Dendritic cell treated with granulocyte-macrophage colony-stimulating factor and Interleukin-4, amounts not matched to agents 40 ng/mL and 50 ng/mL, for 4 days (primary cell): ENCODE measurements around the gene IQCK.

Source experiments
- H3K27ac Mint-ChIP-seq: one replicate; pipeline ENCODE4 v1.8.0; 2022; ENCODE audit warnings: mild to moderate bottlenecking, mixed read lengths
- H3K27me3 Mint-ChIP-seq: one replicate; pipeline ENCODE4 v1.8.0; 2022; ENCODE audit warnings: mild to moderate bottlenecking, mixed read lengths
- H3K36me3 Mint-ChIP-seq: one replicate; pipeline ENCODE4 v1.8.0; 2022; ENCODE audit warnings: low read depth, mixed read lengths
- H3K4me1 Mint-ChIP-seq: one replicate; pipeline ENCODE4 v1.8.0; 2022; ENCODE audit warnings: low read depth, mixed read lengths
- H3K4me3 Mint-ChIP-seq: one replicate; pipeline ENCODE4 v1.8.0; 2022; ENCODE audit warnings: mild to moderate bottlenecking, moderate library complexity, mixed read lengths
- H3K9me3 Mint-ChIP-seq: one replicate; pipeline ENCODE4 v1.8.0; 2022; ENCODE audit warnings: mixed read lengths
- intact Hi-C: fragments of 100-400 bp; cut with micrococcal nuclease; formaldehyde crosslinking; loops from one replicate; pipeline ENCODE4 v1.15.0; 2022

Gene IQCK

DNA sequence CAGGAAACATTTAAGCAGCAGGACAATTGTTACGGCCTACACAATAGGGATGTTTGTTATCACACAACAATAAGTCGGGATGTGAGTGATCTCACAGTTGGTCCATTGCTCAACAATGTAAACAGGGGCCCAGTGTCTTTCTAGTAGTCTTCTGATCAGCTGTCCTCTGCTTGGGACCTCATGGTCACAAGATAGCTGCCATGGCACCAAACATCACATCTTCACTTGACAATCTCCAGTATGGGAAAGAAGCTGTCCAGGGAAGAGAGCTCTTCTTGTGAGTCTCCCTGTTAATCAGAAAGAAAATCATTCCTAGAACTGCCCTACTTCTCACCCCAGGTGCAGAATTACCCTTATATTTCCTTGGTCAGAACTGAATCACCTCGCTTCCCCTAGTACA is 172.8 kb downstream of the IQCK start:
- intact Hi-C loops = no loop called here
- Mint-ChIP-seq H3K27me3 (peaks cover 4% of the 10 kb centered on the region), H3K4me3 (no peak overlapping the region), H3K27ac (no peak overlapping the region), H3K9me3 (no peaks in the 10 kb centered on the region), H3K4me1 (peaks cover 3% of the 10 kb centered on the region), H3K36me3 (no peaks in the 10 kb centered on the region)

GRCh38 chr16:19892902-19893301 is 174.8 kb downstream of the IQCK start:
- no peaks in the 10 kb centered on the region for H3K9me3 Mint-ChIP-seq
- H3K27ac Mint-ChIP-seq = no peak overlapping the region
- intact Hi-C loops = no loop called here
- no peak overlapping the region for H3K4me3 Mint-ChIP-seq
- H3K27me3 Mint-ChIP-seq = peaks cover under 1% of the 10 kb centered on the region
- no peaks in the 10 kb centered on the region for H3K36me3 Mint-ChIP-seq
- no peaks in the 10 kb centered on the region for H3K4me1 Mint-ChIP-seq

DNA sequence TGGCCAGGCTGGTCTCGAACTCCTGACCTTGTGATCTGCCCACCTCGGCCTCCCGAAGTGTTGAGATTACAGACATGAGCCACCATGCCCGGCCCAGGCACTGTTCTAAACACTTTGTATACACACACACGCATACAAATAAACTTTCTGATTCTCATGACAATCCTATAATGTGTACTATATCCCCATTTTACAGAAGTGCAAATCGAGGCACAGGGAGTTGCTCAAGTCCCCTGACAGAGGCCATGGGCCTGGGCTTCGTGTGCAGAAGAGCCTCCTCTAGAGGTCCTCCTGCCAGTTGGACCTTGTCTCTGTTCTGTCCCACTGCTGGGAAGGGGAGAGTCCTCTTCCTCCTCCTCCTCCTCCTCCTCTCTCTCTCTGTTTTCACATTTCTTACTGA is 176.5 kb downstream of the IQCK start:
- no peak overlapping the region for H3K4me3 Mint-ChIP-seq
- peaks cover 5% of the 10 kb centered on the region for H3K4me1 Mint-ChIP-seq
- no peaks in the 10 kb centered on the region for H3K9me3 Mint-ChIP-seq
- H3K27ac Mint-ChIP-seq = no peak overlapping the region
- no peaks in the 10 kb centered on the region for H3K36me3 Mint-ChIP-seq
- intact Hi-C loops = no loop called here
- peaks cover 12% of the 10 kb centered on the region for H3K27me3 Mint-ChIP-seq

DNA sequence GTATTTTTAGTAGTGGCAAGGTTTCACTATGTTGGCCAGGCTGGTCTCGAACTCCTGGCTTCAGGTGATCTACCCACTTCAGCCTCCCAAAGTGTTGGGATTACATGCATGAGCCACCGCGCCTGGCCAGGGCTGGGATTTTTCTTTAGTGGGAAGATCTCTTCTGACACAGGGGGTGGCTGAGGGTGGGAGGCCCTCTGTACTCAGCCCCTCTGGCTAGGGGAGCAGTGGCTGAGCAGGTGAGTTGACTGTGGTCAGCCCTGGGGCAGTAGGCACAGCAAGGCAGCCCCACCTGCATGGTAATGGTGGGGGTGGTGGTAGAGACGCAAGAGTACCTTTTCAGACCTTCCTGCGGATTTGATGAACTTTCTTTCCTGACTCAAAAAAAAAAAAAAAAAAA is 178.9 kb downstream of the IQCK start:
- no peaks in the 10 kb centered on the region for H3K9me3 Mint-ChIP-seq
- H3K27ac Mint-ChIP-seq = no peak overlapping the region
- H3K4me3 Mint-ChIP-seq = no peak overlapping the region
- intact Hi-C loops = no loop called here
- no peaks in the 10 kb centered on the region for H3K36me3 Mint-ChIP-seq
- peaks cover 5% of the 10 kb centered on the region for H3K4me1 Mint-ChIP-seq
- H3K27me3 Mint-ChIP-seq = peaks cover 12% of the 10 kb centered on the region

DNA sequence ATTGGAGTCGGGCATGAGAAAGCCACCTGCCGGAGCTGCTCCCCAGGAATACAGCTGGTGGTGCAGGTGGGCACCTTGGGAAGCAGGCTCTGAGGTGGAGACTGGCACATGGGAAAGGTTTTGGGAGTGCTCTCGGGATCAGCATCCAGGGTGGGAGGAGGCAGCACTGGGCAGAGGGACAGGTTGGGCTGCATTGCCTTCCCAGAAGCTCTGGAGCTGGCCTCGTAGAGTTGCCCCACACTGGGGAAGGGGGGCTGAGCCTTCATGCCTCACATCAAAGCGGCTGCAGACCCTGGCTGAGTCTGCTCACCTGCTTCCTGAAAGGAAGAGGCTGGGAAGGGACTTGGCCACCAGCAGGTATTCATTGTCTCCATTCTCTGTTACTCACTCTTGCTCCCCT is 180.1 kb downstream of the IQCK start:
- intact Hi-C loops = no loop called here
- H3K9me3 Mint-ChIP-seq = no peaks in the 10 kb centered on the region
- peaks cover 5% of the 10 kb centered on the region for H3K4me1 Mint-ChIP-seq
- H3K4me3 Mint-ChIP-seq = no peak overlapping the region
- H3K27ac Mint-ChIP-seq = no peak overlapping the region
- H3K36me3 Mint-ChIP-seq = no peaks in the 10 kb centered on the region
- H3K27me3 Mint-ChIP-seq = peaks cover 12% of the 10 kb centered on the region

GRCh38 chr16:19898924-19899604 is 181.0 kb downstream of the IQCK start:
- Mint-ChIP-seq H3K4me3 (no peak overlapping the region), H3K27ac (no peak overlapping the region), H3K4me1 (peaks cover 5% of the 10 kb centered on the region), H3K36me3 (no peaks in the 10 kb centered on the region), H3K9me3 (no peaks in the 10 kb centered on the region), H3K27me3 (peaks cover 12% of the 10 kb centered on the region)
- intact Hi-C loops = no loop called here

DNA sequence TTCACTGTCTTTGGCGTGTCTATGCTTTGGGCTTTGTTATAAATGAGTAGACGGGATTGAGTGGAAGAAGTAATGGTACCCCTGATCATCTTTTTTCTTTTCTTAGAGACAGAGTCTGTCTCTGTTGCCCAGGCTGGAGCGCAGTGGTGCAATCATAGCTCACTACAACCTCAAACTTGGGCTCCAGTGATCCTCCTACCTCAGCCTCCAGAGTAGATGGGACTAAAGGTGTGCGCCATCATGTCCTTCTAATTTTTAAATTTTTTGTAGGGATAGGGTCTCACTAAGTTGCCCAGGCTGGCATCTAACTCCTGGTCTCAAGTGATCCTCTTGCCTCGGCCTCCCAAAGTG is 181.5 kb downstream of the IQCK start:
- H3K27me3 Mint-ChIP-seq = peaks cover 12% of the 10 kb centered on the region
- peaks cover 5% of the 10 kb centered on the region for H3K4me1 Mint-ChIP-seq
- intact Hi-C loops = no loop called here
- no peak overlapping the region for H3K27ac Mint-ChIP-seq
- H3K9me3 Mint-ChIP-seq = no peaks in the 10 kb centered on the region
- H3K36me3 Mint-ChIP-seq = no peaks in the 10 kb centered on the region
- H3K4me3 Mint-ChIP-seq = no peak overlapping the region

GRCh38 chr16:19901164-19901563 is 183.1 kb downstream of the IQCK start:
- no peaks in the 10 kb centered on the region for H3K36me3 Mint-ChIP-seq
- peaks cover 12% of the 10 kb centered on the region for H3K27me3 Mint-ChIP-seq
- intact Hi-C loops = no loop called here
- peaks cover 5% of the 10 kb centered on the region for H3K4me1 Mint-ChIP-seq
- H3K4me3 Mint-ChIP-seq = no peak overlapping the region
- H3K27ac Mint-ChIP-seq = no peak overlapping the region
- H3K9me3 Mint-ChIP-seq = no peaks in the 10 kb centered on the region

- Mint-ChIP-seq H3K4me3 (no peak overlapping the region), H3K27me3 (peaks cover 23% of the 10 kb centered on the region), H3K9me3 (no peaks in the 10 kb centered on the region), H3K36me3 (no peaks in the 10 kb centered on the region), H3K27ac (no peak overlapping the region), H3K4me1 (peaks cover 5% of the 10 kb centered on the region)
- intact Hi-C loops = loop anchor here (1.0 kb wide), 1 partner anchor 476 kb away; no protein-coding TSS in a partner anchor
These were observed 189.3 kb downstream of the IQCK start for GRCh38 chr16:19907161-19907992.
